GM12801 (cell line): Measurements from ENCODE around the gene NCS1.

ENCODE experiments used
- TF ChIP-seq, protein P1 (sequence below): IDR thresholded peaks from one replicate; pipeline ENCODE4 v1.5.1; 2011; ENCODE audit warnings: control low read depth; ENCODE audit not compliant: insufficient read length; ENCODE audit errors: extremely low read depth

The NCS1 gene

DNA sequence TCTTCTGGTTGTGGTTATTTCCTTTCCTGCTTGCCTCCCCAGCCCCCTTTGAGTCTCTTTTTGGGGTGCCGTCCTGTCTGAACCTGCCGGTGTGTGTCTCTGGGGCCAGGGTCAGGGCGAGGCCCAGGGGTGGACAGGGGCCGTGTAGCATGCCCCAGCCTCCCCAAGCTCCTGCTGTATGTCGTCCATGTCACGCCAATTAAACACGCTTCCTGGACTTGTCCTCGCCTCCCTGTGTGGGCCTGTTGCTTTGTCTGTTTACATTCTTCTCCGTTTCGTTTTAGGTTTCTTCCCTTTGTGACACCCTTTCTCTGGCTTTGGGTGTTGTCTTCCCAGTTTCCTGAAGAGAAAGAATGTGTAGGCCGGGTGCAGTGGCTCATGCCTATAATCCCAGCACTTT is 64.9 kb downstream of the NCS1 start:
- TF ChIP-seq, protein P1, sequence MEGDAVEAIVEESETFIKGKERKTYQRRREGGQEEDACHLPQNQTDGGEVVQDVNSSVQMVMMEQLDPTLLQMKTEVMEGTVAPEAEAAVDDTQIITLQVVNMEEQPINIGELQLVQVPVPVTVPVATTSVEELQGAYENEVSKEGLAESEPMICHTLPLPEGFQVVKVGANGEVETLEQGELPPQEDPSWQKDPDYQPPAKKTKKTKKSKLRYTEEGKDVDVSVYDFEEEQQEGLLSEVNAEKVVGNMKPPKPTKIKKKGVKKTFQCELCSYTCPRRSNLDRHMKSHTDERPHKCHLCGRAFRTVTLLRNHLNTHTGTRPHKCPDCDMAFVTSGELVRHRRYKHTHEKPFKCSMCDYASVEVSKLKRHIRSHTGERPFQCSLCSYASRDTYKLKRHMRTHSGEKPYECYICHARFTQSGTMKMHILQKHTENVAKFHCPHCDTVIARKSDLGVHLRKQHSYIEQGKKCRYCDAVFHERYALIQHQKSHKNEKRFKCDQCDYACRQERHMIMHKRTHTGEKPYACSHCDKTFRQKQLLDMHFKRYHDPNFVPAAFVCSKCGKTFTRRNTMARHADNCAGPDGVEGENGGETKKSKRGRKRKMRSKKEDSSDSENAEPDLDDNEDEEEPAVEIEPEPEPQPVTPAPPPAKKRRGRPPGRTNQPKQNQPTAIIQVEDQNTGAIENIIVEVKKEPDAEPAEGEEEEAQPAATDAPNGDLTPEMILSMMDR, result no peak

- TF ChIP-seq, protein P1, result no peak
These were observed 65.7 kb downstream of the NCS1 start for GRCh38 chr9:130237763-130238524.

DNA sequence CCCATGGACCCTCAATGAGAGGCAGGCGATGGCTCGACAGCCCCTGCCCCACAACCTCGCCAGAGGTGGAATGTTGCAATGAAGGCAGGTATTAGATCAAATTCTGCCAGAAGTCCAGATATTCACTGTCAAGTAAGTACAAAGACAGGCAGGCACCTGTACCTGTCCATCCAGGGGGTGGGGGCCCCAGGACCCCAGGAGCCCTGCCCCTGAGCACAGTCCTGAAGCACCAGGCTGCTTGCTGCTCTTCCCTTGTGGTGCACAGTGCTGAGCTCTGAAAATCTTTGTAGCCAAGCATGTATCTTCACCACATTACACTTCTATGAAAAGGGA is 67.1 kb downstream of the NCS1 start:
- TF ChIP-seq, protein P1, result no peak

DNA sequence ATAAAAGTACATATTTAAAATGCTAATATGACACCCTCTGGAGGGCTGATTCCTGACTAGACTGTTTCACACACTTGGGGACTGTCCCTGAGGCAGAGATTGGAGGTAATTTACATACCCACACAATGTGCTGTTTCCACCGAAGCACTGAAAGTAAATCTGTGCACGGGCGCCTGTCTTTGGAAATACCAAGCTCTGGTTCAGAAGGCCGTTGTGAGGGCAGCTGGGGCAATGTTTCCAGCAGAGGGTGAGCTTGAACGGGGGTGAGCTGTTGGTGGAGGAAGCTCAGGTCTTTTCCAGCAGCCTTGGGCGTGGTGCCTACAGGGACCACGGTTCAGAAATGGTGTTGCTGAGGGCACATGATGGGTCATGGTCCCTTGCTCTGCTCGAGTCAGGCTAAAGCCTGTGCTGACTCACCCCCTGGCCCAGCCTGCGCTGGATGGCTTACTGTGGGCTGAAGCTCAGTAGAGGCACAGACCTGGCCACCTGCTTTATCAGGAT is 67.6 kb downstream of the NCS1 start:
- TF ChIP-seq, protein P1, result no peak

GRCh38 chr9:130240410-130241197 is 68.4 kb downstream of the NCS1 start:
- TF ChIP-seq, protein P1, result no peak

DNA sequence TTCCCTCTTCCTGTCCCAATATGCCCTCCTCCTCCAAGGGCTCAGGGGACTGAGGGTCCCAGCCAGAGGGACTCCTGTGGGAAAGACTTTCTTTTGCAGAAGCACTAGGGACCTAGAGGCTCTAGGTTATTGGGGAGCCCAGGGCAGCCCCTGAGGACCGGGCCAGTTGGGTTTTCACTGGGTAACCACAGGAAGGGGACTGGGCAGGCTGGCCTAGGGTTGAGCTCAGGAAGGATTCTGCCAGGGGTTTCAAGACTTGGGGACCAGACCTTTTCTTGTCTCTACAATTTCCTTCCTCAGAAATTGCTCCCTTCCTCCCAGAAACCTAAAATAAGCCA is 69.0 kb downstream of the NCS1 start:
- TF ChIP-seq, protein P1, result no peak

GRCh38 chr9:130242270-130243014 is 70.2 kb downstream of the NCS1 start:
- TF ChIP-seq, protein P1, result no peak
